Measurements from ENCODE around the gene HEXD.

- TF ChIP-seq CTCF (IDR thresholded peaks at IDR 0.05): no peak
- TF ChIP-seq POLR2A (IDR thresholded peaks at IDR 0.05): no peak
These were observed 17.3 kb upstream of the HEXD start for GRCh38 chr17:82400830-82401229.
